ENCODE data around the gene DCBLD1. TPM values are rescaled to one million over a fixed set of nuclear protein-coding genes. Genes with fewer than 3 reads are reported as not detected.

DCBLD1 gene
- total RNA-seq, 1 donor from 2014 or later: 19.5 TPM

GRCh38 chr6:117520603-117521395, 38.3 kb downstream of the DCBLD1 start:
- Histone ChIP-seq H3K27me3 (no peaks in the 10 kb centered on the region), H3K9me3 (no peaks in the 10 kb centered on the region), H3K36me3 (peaks cover 15% of the 10 kb centered on the region), H3K4me3 (no peak overlapping the region), H3K4me1 (no peaks in the 10 kb centered on the region), H3K27ac (no peak overlapping the region)
- no peak for TF ChIP-seq CTCF (IDR thresholded peaks at IDR 0.05)
- intact Hi-C loops (cut with DNase I): no loop called here
- no peak for ATAC-seq
- no peak for DNase-seq

- TF ChIP-seq CTCF (IDR thresholded peaks at IDR 0.05): no peak
- Histone ChIP-seq H3K4me3 (no peak overlapping the region), H3K27ac (no peak overlapping the region), H3K4me1 (no peaks in the 10 kb centered on the region), H3K9me3 (no peaks in the 10 kb centered on the region), H3K36me3 (peaks cover 15% of the 10 kb centered on the region), H3K27me3 (no peaks in the 10 kb centered on the region)
- intact Hi-C loops (cut with DNase I): no loop called here
- no peak for ATAC-seq
- DNase-seq: no peak
Observed at GRCh38 chr6:117521791-117522502, 39.5 kb downstream of the DCBLD1 start.

- DNase-seq: no peak
- Histone ChIP-seq H3K36me3 (peaks cover 8% of the 10 kb centered on the region), H3K9me3 (no peaks in the 10 kb centered on the region), H3K27me3 (no peaks in the 10 kb centered on the region), H3K4me1 (no peaks in the 10 kb centered on the region), H3K27ac (no peak overlapping the region), H3K4me3 (no peak overlapping the region)
- TF ChIP-seq CTCF (IDR thresholded peaks at IDR 0.05): no peak
- intact Hi-C loops (cut with DNase I): no loop called here
- ATAC-seq: no peak
Observed at GRCh38 chr6:117525607-117526006, 43.1 kb downstream of the DCBLD1 start.

GRCh38 chr6:117530467-117531242, 48.2 kb downstream of the DCBLD1 start:
- Histone ChIP-seq H3K27ac (no peak overlapping the region), H3K4me1 (no peaks in the 10 kb centered on the region), H3K27me3 (no peaks in the 10 kb centered on the region), H3K4me3 (no peak overlapping the region), H3K9me3 (no peaks in the 10 kb centered on the region), H3K36me3 (peaks cover 4% of the 10 kb centered on the region)
- DNase-seq: no peak
- intact Hi-C loops (cut with DNase I): no loop called here
- no peak for ATAC-seq
- no peak for TF ChIP-seq CTCF (IDR thresholded peaks at IDR 0.05)

GRCh38 chr6:117531346-117531745, 48.9 kb downstream of the DCBLD1 start:
- Histone ChIP-seq H3K27ac (no peak overlapping the region), H3K4me3 (no peak overlapping the region), H3K4me1 (no peaks in the 10 kb centered on the region), H3K27me3 (no peaks in the 10 kb centered on the region), H3K9me3 (no peaks in the 10 kb centered on the region), H3K36me3 (peaks cover 3% of the 10 kb centered on the region)
- TF ChIP-seq CTCF (IDR thresholded peaks at IDR 0.05): no peak
- DNase-seq: no peak
- intact Hi-C loops (cut with DNase I): no loop called here
- ATAC-seq: no peak
